Skin epidermis (tissue), 12 donors: ENCODE data around the gene GLIS1.
"Not testable (repeated sequence)": the region's sequence is repeated elsewhere in the genome, so short reads cannot be mapped to it uniquely, and the experiment has no call there.

Experiments
- H3K27ac ChIP-seq, 21 experiments: fragments of 200-600 bp; sonication (generic) in 11 of 21; one replicate each; pipeline ENCODE4 v1.5.0; 2020; ENCODE audit warnings: mild to moderate bottlenecking in 3 of 21, inconsistent platforms in 2 of 21, moderate library complexity in 2 of 21
- H3K4me3 ChIP-seq, 7 experiments: fragments of 200-600 bp; sonication (generic) in 2 of 7; one replicate each; pipeline ENCODE4 v1.5.0; 2020; ENCODE audit warnings: inconsistent platforms in 2 of 7, mild to moderate bottlenecking in 2 of 7, moderate library complexity in 1 of 7

GLIS1 gene

DNA sequence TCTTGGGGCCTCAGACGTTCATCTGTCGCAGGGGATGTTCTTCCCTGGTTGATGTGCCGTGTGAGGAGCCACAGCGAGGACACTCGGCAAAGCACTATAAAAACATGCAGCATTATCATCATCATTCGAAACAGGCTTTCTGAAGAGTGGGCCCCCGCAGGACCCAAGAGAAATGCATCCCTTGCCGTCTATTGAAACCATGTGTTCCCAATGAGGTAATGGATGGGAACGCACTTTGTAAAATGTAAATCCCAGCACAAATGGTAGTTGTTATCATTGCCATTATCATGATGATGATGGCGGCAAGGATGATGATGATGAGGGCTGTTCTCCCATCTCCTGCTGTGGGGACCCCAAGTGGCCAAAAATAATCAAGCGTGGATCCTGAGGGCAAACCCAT lies 76.8 kb downstream of the GLIS1 start:
- H3K4me3 ChIP-seq = no peak overlapping the region
- no peak overlapping the region for H3K27ac ChIP-seq

DNA sequence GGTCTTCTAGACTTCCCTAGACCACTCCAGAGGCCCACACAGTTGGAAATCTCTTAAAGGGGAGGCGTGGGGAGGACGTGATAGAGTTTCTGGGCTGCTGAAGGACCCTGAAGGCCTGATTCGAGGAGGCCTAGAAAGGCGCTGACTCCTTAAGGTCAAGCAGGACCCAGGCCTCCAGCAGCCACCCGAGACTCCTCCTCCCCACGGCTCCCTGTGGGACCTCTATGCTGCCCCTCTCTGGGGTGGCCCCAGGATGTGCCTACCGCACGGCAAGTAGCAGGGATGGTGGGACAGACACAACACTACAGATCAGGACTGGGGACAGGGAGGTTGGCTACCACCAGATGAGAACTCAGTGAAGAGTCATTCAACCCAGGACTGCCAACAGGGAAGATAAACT lies 77.5 kb downstream of the GLIS1 start:
- Histone ChIP-seq H3K4me3 (no peak overlapping the region), H3K27ac (no peak overlapping the region)

DNA sequence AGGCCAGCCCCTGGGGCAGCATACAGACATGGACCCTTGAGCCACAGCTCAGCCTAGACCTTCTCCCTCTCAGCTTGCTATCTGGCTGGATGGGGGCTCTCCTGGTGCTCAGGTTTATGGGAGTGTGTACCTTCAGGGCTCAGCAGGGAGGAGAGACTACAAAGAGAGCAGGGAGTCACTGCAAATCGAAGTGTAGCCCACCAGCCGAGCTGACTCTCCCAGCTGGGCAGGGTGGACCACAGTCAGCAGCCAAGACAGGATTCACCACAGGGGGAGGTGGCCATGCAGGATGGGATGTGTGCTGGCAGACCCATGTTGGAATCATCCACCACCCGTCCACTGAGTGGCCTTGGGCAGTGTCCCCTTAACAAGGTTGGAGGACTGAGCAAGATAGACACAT lies 78.3 kb downstream of the GLIS1 start:
- Histone ChIP-seq H3K4me3 (no peak overlapping the region), H3K27ac (no peak overlapping the region)

DNA sequence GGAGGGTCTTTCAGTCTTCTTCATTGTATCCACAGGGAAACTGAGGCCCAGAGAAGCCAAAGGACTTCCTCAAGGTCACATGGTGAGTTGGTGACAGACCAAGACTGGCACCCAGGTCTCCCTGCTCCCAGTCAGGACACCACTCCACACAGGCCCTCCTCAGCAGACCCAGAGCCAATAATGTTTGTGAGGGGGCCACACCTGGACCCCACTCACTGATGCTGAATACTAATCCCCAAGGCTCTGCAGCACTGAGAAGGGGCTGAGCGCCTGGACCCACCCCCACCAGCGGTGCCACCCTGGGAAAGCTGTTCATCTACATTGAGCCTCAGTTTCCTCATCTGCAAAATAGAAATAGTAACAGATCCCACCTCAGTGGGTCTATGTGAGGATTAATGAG lies 79.5 kb downstream of the GLIS1 start:
- H3K27ac ChIP-seq = no peak overlapping the region
- H3K4me3 ChIP-seq = no peak overlapping the region

DNA sequence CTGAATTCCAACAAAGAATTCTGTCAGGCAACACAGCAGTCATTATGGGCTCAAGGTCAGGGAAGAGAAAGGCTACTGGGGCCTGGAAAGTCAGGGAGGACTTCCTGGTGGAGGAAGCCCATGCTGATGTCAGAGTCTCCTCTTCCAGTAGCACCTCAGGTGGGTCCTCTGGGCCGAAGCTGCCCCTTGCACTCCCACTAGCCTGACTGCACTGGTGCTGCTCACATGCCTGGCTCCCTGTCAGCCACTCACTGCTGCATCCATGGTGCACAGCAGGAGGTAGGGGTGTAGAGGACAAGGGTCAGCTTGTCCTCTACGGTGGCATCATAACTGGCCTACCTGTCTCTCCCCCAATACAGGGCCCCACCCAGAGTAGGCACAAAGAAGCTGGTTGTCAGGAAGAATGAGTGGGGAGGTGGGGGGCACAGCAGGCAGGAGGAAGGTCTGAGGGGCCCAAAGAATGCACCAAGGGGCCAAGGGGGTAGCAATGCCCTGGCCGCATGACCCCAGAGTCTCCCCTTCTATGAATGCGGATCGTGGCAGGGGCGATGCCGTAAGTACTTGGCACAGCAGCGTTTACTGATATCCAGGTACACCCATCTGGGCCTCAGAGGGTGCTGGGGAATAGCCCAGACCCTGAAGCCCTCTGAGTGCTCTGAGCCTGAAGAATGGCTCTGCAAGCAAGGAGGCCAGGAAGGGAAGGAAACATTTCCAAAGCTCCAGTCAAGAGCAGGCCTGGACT lies 80.3 kb downstream of the GLIS1 start:
- no peak overlapping the region for H3K27ac ChIP-seq
- no peak overlapping the region for H3K4me3 ChIP-seq

DNA sequence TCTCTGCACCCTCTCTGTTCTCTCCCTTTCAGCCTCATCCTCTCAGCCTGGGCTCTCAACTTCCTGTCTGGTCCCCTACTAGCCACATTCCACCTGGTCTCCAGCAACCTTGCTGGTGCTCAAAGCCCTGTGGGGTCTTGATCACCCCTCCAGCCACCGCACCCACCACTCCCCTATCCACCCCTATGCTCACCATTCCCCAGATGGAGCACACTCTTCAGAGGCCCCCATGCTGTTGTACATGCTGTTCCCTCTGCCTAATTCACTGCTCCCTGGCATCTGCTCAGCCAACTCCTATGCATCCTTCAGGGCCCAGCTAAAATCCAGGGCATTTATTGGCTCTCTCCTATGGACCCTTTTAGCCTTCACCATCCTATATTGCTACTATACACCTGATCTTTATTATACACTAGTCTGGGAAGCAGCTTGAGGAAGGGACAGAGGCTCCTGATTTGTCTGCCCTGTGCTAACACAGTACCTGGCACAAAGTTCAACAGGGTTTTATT lies 81.0 kb downstream of the GLIS1 start:
- H3K4me3 ChIP-seq = no peak overlapping the region

DNA sequence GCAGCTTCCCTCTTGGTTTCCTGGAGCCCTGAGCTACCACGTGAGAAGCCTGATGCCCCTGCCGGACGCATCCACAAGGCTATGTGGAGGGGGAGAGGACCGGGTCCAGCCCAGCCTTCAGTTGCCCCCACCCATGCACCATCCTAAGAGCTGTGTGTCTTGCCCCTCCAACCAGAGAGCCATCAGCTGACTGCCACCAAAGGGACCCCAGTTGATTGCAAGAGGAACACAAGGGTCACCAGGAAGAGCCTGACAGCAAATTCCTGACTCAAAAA lies 81.5 kb downstream of the GLIS1 start:
- Histone ChIP-seq H3K4me3 (no peak overlapping the region), H3K27ac (peak overlapping the region in 1 of 21 experiments; percentile 63)

More for the DNA sequence above, 81.0 kb downstream of the GLIS1 start:
- no peak overlapping the region for H3K27ac ChIP-seq

DNA sequence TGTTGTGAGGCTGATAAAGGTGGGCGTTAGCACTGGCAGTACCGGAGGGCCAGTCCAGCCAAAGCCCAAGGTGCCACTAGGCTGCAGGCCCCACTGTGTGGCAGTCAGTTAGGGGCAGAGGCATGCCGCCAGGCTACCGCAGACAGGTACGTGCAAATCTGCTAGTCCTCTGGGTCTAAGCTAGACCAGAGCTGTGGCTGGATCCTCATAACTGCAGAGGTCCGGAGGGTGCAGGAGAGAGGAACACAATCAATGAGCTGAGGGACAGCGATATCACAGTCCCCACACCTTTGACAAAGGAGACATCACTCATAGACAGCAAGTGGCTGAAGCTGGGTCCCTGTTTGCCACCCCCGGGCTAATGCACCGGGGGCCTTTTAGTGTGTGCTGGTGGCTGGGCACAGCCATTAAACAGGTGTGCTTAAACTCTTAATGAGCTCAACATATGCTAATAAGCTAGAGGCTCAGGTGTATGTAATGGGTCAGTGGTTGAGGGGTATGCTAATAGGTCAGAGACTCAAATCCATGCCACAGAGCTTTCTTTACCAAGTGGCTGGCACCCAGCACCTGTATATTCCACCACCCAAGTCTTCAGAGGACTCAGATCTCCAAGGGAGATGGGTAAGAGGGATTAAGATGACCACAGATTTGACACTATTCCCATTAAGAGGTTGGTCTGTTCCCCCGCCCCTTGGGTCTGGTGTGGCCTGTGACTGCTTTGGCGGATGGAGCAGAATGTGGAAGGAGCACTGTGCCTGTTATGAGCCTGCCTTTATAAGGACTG lies 82.0 kb downstream of the GLIS1 start:
- Histone ChIP-seq H3K27ac (peak overlapping the region in 2 of 21 experiments; percentile 51 to 63), H3K4me3 (no peak overlapping the region)

DNA sequence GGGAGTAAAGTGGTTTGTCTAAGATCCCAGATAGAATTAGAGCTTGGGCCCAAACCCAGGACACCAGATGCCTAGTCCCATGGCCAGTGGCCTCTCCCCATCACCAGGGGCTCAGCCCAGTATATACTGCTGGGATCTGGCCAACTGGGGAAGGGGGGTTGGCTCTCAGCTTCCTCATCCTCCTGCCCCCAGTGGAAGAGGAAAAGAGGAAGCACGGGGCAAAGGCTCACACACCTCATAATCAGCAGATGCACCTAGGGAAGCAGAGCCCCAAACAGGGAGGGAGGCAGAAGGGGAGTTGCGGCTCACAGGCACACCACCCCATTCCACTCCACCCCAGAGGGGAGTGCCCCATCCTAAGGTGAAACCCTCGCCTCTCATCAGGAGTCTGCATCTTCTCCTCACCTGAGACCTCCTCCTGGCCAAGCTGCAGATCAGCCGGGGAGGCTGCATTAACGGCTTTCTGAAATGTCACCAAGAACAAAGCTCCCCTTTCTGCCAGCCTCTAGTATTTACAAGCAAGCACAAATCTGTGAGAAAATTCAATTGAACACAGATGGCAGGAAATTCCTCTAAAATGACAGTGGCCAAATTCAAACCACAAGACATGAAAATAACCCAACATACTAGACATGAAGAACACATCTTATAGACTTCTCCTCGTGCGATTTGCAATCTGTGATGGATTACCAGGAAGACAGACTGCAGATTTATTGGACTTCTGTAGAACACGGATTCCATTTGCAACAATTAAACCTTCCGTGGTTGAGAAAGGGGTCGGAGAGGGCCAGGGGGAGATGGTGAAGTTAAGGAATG lies 82.8 kb downstream of the GLIS1 start:
- Histone ChIP-seq H3K4me3 (no peak overlapping the region), H3K27ac (peak overlapping the region in 5 of 21 experiments; percentile 12 to 65 (median 62))

DNA sequence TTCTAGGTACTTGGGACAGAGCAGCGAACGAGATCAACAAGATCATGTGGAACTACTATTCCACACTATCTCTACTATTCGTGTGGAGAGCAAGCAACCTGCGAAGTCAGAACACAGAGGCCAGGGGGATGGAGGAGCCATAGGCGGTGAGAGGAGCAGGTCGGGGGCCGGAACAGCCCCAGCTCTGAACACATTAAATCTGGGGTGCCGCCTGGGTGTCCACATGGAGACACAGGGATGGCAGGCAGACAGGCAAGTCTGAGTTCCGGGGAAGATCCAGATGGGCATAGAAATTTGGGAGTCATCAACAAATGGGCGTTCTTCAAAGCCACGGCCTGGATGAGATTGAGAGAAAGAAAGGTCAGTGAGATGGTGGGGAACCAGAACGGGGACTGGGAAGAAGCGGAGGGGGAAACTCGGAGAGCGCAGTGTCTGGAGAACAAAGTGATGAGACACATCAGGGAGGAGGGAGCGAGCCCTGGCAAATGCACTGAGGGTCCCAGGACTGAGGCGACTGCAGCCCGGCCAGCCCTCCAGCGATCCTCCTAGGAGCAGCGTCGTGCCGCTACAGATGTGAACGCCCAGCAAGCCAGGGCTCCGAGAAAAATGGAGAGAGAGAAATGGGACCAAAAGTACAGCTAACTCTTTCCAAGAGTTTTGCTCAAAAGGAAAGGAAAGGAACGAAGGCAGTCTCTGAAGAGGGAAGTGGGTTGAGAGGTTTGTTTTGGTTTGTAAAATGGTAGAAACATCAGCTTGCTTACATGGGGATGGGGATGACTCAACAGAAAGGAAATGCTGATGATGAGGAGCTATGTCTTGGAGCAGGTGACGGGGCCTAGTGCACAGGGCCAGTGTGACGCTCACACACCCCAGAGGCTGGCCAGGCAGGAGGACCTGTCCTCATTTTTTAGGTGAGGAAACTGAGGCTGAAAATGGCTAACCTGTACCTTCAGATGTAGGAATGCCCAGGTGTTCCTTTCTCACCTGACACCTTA lies 84.5 kb downstream of the GLIS1 start:
- no peak overlapping the region for H3K27ac ChIP-seq

DNA sequence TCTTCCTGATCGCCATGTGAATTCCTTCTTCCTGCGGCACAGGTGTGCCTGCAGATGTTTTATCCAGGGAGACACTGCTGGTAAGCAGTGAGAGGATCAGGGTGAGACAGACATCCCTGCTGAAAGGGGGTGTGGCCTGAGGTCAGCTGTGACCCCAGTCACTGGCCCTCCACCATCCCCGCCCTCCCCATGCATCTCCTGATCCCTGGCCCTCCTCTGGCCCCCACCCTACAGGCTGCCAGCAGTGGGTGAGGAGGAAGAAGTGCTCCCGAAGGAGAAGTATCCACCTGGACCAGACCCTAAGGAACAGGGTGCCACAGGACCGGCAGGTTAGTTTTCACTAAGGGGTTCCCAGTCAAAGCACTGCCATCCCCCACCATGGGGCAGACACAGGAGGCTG lies 85.3 kb downstream of the GLIS1 start:
- no peak overlapping the region for H3K4me3 ChIP-seq
- no peak overlapping the region for H3K27ac ChIP-seq

More for the DNA sequence above, 84.5 kb downstream of the GLIS1 start:
- no peak overlapping the region for H3K4me3 ChIP-seq

DNA sequence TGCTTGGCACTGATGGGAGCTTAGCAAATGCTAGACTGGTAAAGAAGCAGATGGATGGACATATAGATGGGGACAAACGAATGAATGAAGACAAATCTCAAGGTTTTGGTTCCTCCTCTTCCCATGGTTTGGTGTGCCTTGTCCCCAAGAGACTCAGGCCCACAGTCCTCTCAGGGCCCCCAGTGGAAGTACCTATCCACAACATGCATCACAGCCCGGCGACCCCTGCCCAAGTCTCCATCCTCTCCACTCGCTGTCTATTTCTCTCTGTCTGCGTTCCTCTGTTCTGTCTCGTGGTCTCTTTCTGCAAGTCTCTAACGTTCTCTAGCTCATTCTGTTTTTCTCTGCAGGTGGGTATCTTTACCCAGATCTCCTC lies 85.8 kb downstream of the GLIS1 start:
- Histone ChIP-seq H3K27ac (no peak overlapping the region), H3K4me3 (no peak overlapping the region)

DNA sequence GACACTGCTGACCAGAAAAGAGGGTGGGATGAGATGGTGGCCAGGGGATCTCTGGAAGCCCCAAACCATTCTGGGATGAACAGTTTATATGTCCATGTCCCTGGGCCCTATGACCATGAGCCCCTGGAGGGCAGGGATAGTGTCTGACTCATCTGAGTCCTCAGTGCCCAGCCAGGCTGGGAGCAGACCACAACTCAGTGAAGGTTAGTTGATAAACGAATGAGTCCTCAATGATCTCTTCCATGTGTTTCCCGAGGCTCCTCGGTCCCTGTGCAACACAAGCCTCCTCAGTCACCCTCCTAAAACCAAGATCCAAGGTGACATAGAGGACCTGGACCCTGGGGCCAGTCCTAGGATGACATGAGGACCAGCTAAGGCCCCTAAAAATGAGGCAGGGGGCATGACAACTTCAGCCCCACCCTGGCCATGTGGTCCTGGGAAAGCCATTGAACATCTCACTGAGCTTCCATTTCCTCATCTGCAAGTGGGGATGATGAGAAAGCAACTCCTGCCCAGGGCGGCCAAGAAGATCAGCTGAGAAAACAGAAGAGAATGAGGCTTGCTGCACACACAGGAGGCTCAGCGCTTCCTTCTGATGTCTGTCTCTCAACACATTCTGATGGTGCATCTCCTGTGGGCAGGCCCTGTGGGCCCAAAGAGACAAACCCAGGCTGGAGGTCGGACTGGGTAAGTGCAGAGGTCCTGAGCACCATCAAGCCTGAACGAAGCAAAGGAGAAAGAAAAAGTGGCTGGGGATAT lies 86.3 kb downstream of the GLIS1 start:
- Histone ChIP-seq H3K4me3 (no peak overlapping the region), H3K27ac (no peak overlapping the region)

DNA sequence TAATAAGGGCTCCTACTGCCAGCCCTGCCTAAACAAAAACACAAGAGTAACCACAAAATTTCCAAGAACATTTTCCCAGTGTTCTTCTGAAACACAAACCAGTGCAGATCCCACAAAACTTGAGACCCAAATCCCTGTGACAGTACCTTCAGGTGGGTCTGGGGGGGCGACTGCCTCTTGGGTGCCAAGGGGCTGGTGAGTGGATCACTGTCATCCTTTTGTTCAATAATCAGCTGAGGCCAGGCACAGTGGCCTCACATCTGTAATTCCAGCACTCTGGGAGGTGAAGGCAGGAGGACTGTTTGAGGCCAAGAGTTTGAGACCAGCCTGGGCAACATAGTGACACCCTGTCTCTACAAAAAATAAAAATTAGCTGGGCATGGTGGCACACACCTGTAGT lies 87.6 kb downstream of the GLIS1 start:
- H3K27ac ChIP-seq = no peak overlapping the region
- H3K4me3 ChIP-seq = no peak overlapping the region

DNA sequence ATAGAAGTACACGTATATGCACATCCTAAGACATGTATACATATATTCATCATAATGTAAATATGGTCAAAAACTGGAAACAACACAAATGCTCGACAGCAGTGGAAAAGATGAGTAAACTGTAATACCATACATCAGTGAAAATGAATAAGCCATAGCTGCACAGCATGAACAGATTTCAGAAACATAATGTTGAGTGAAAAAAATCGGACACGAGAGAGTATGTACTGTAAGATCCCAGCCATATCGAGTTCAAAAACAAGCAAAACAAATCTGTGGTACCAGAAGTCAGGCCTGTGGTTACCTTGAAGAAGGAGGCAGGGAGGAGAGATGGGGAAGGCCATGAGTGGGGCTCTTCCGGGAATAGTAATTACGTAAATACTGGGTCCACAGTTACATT lies 90.4 kb downstream of the GLIS1 start:
- no peak overlapping the region for H3K4me3 ChIP-seq
- no peak overlapping the region for H3K27ac ChIP-seq

DNA sequence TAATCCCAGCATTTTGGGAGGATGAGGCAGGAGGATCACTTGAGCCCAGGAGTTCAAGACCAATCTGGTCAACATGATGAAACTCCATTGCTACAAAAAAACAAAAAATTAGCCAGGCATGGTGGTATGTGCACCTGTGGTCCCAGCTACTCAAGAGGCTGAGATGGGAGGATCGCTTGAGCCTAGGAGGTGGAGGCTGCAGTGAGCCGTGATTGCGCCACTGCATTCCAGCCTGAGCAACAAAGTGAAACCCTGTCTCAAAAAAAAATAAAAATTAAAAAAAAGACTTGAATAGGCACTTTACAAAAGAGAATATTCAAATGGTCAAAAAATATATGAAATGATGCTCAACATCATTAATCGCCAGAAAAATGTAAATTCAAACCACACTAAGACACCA lies 91.0 kb downstream of the GLIS1 start:
- not testable (repeated sequence) for H3K4me3 ChIP-seq, H3K27ac ChIP-seq

DNA sequence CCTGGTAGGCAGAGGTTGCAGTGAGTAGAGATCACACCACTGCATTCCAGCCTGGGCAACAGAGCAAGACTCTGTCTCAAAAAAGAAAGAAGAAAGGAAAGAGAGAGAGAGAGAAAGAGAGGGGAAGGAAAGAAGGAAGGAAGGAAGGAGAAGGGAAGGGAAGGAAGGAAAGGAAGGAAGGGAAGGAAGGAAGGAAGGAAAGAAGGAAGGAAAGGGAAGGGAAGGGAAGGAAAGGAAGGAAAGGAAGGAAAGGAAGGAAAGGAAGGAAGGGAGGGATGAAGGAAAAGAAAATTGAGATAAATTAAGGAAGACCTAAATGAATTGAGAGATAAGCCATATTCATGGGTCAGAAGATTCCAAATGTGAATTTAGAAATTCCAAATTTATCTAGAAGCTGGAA lies 92.2 kb downstream of the GLIS1 start:
- Histone ChIP-seq H3K4me3 (no peak overlapping the region), H3K27ac (no peak overlapping the region)

DNA sequence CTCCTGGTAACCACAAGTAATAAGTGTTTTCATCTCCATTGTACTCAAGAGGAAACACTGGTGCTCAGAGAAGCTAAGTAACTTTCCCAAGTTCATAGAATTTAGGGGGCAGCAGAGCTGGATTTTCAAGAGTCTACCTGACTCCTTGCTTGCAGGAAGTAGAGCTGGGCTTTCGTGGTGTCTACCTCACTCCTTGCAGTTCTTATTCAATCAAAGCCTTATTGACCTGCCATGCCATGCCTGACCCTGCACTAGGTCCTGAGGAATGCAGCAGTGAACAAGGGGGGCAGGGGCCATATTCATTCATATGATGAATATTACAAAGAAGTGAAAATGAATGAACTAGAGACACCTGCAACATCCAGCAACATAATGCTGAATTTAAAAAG lies 93.3 kb downstream of the GLIS1 start:
- Histone ChIP-seq H3K27ac (no peak overlapping the region), H3K4me3 (no peak overlapping the region)
